SU-DHL-6 (cell line): ENCODE results near the gene PPP1R27.

Experiments used
- H2AFZ ChIP-seq: fragments of 200-600 bp; sonication (generic); 2 replicates; pipeline ENCODE4 v1.6.1; 2014; ENCODE audit warnings: low read depth, mild to moderate bottlenecking, moderate library complexity, mixed read lengths, antibody characterized with exemption, low read length; ENCODE audit not compliant: severe bottlenecking
- H3F3A ChIP-seq: fragments of 200-600 bp; shearing (Covaris generic); 2 replicates; pipeline ENCODE4 v1.6.0; 2016; ENCODE audit warnings: antibody characterized with exemption, mild to moderate bottlenecking; ENCODE audit not compliant: insufficient read depth
- H3K27ac ChIP-seq: fragments of 200-600 bp; sonication (generic); 2 replicates; pipeline ENCODE4 v1.5.1; 2016; ENCODE audit warnings: low read depth, mild to moderate bottlenecking, low read length, moderate library complexity, mixed read lengths
- H3K27me3 ChIP-seq: fragments of 200-600 bp; sonication (generic), shearing (Covaris generic); 2 replicates; pipeline ENCODE4 v1.6.0; 2014; ENCODE audit warnings: mild to moderate bottlenecking, low read length
- H3K36me3 ChIP-seq: fragments of 200-600 bp; sonication (generic); 2 replicates; pipeline ENCODE4 v1.6.1; 2014; ENCODE audit warnings: mild to moderate bottlenecking, low read length, mixed read lengths
- H3K4me2 ChIP-seq: fragments of 300-600, 200-600 bp; shearing (Covaris generic), sonication (generic); 2 replicates; pipeline ENCODE4 v1.6.0; 2014; ENCODE audit warnings: low read length, low read depth, mild to moderate bottlenecking; ENCODE audit not compliant: poor library complexity, severe bottlenecking
- H3K4me3 ChIP-seq: fragments of 200-600 bp; sonication (generic); 2 replicates; pipeline ENCODE4 v1.5.1; 2014; ENCODE audit warnings: antibody characterized with exemption, low read length, mild to moderate bottlenecking, mixed read lengths; ENCODE audit not compliant: insufficient read depth, poor library complexity, severe bottlenecking
- H3K79me2 ChIP-seq: fragments of 200-600 bp; sonication (generic); 2 replicates; pipeline ENCODE4 v1.6.1; 2014; ENCODE audit warnings: mild to moderate bottlenecking, low read length, moderate library complexity; ENCODE audit not compliant: insufficient read depth
- H3K9ac ChIP-seq: fragments of 200-600 bp; sonication (generic); 2 replicates; pipeline ENCODE4 v1.7.0; 2014; ENCODE audit warnings: mild to moderate bottlenecking, low read length
- H3K9me2 ChIP-seq: fragments of 200-600 bp; sonication (generic); replicated peaks from 2 replicates; pipeline ENCODE4 v1.6.1; 2014; ENCODE audit warnings: low read length; ENCODE audit not compliant: insufficient read depth
- H3K9me3 ChIP-seq: fragments of 200-600 bp; sonication (generic); 2 replicates; pipeline ENCODE4 v1.6.1; 2014; ENCODE audit warnings: low read length, mixed read lengths; ENCODE audit not compliant: insufficient read depth
- H4K20me1 ChIP-seq: fragments of 200-600 bp; sonication (generic); 2 replicates; pipeline ENCODE4 v1.6.1; 2014; ENCODE audit warnings: low read depth, mild to moderate bottlenecking, antibody characterized with exemption, low read length, moderate library complexity, mixed read lengths
- EZH2phosphoT487 ChIP-seq: fragments of 200-600 bp; sonication (generic), shearing (Covaris generic); conservative IDR thresholded peaks from 2 replicates; pipeline ENCODE4 v1.6.1; 2018; ENCODE audit warnings: mild to moderate bottlenecking, antibody characterized with exemption, low read length, moderate library complexity, mixed read lengths
- TF ChIP-seq, protein P1 (sequence below): fragments of 200-600 bp; sonication (generic); IDR thresholded peaks from one replicate; pipeline ENCODE4 v1.5.1; 2017; ENCODE audit warnings: antibody characterized with exemption, mild to moderate bottlenecking, low read length, moderate library complexity; ENCODE audit not compliant: insufficient read depth, poor library complexity, severe bottlenecking

Gene PPP1R27

DNA sequence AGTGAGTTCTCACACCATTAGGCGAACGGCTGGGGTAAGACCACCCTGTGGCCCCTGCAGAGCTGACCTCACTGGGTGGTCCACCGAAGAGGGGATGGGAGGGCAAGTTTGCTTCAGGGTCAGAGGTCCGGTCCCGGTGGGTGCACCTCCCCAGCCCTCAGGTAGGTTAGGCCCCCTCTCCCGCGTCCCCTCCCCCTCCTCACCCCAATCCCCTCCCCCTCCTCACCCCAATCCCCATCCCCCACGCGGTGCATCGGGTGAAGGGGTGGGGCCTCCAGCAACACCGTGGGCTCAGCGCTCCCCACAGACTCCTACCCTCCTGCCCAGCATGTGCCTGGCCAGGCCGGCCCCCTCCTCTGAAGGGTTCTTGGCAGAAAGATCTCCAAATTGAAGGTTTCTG is 15.1 kb downstream of the PPP1R27 start:
- Histone ChIP-seq H3K9ac (no peak overlapping the region), H3K4me3 (no peak overlapping the region), H3K27me3 (no peaks in the 10 kb centered on the region), H3K79me2 (no peaks in the 10 kb centered on the region), H3K27ac (no peak overlapping the region), H4K20me1 (no peaks in the 10 kb centered on the region), H3K9me3 (no peaks in the 10 kb centered on the region), H3F3A (no peaks in the 10 kb centered on the region), H2AFZ (no peak overlapping the region), H3K9me2 (no peaks in the 10 kb centered on the region), H3K36me3 (no peaks in the 10 kb centered on the region), H3K4me2 (no peak overlapping the region)
- TF ChIP-seq, protein P1, sequence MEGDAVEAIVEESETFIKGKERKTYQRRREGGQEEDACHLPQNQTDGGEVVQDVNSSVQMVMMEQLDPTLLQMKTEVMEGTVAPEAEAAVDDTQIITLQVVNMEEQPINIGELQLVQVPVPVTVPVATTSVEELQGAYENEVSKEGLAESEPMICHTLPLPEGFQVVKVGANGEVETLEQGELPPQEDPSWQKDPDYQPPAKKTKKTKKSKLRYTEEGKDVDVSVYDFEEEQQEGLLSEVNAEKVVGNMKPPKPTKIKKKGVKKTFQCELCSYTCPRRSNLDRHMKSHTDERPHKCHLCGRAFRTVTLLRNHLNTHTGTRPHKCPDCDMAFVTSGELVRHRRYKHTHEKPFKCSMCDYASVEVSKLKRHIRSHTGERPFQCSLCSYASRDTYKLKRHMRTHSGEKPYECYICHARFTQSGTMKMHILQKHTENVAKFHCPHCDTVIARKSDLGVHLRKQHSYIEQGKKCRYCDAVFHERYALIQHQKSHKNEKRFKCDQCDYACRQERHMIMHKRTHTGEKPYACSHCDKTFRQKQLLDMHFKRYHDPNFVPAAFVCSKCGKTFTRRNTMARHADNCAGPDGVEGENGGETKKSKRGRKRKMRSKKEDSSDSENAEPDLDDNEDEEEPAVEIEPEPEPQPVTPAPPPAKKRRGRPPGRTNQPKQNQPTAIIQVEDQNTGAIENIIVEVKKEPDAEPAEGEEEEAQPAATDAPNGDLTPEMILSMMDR = no peak
- no peak for TF ChIP-seq EZH2phosphoT487

DNA sequence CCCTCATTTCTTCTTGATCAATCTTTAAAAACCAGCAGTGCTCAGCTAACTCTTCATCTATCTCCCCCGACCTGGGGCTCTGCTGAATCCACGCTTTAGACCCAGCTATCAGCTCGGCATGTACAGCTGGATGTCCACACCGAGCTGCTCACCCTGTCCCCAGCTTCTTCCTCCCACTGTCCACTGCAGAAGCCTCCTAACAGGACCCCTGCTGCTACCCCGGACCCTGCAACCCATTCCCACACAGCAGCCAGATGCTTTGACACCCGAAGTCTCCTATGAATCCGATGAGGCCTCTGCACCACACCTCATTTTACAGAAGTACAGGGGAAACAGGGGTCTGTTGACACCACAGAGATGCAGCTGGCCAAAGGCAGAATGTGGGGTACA is 17.1 kb downstream of the PPP1R27 start:
- H3K27ac ChIP-seq = no peak overlapping the region
- no peaks in the 10 kb centered on the region for H3K79me2 ChIP-seq
- H3K4me3 ChIP-seq = no peak overlapping the region
- H3K9me3 ChIP-seq = no peaks in the 10 kb centered on the region
- no peak overlapping the region for H3K4me2 ChIP-seq
- no peaks in the 10 kb centered on the region for H3F3A ChIP-seq
- no peaks in the 10 kb centered on the region for H3K27me3 ChIP-seq
- H2AFZ ChIP-seq = no peak overlapping the region
- no peak for TF ChIP-seq EZH2phosphoT487
- TF ChIP-seq, protein P1 = no peak
- H3K36me3 ChIP-seq = no peaks in the 10 kb centered on the region
- no peak overlapping the region for H3K9ac ChIP-seq
- H4K20me1 ChIP-seq = no peaks in the 10 kb centered on the region
- H3K9me2 ChIP-seq = no peaks in the 10 kb centered on the region

DNA sequence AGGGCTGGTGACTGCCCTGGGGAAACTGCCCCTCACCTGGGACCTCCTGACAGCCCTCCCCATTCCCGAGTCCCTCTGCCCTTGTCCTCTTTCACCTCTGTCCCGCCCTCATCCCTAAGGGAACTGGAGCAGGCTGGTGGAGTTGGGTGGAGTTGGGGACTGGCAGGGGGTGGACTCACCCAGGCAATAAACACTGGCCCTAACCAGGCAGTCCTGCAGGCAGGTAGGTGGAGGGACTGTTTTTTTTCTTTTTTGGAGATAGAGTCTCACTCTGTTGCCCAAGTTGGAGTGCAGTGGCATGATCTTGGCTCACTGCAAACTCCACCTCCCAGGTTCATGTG is 19.2 kb downstream of the PPP1R27 start:
- H3K79me2 ChIP-seq = no peaks in the 10 kb centered on the region
- H3K36me3 ChIP-seq = no peaks in the 10 kb centered on the region
- H3K9ac ChIP-seq = no peak overlapping the region
- H2AFZ ChIP-seq = no peak overlapping the region
- no peak overlapping the region for H3K4me2 ChIP-seq
- no peaks in the 10 kb centered on the region for H4K20me1 ChIP-seq
- H3K27me3 ChIP-seq = no peaks in the 10 kb centered on the region
- no peak overlapping the region for H3K27ac ChIP-seq
- H3K9me2 ChIP-seq = no peaks in the 10 kb centered on the region
- TF ChIP-seq, protein P1 = no peak
- no peak for TF ChIP-seq EZH2phosphoT487
- H3K4me3 ChIP-seq = no peak overlapping the region
- no peaks in the 10 kb centered on the region for H3K9me3 ChIP-seq
- H3F3A ChIP-seq = no peaks in the 10 kb centered on the region
